ENCODE results near the gene CLCN5.

The CLCN5 gene

GRCh38 chrX:50097071-50097470 is 174.7 kb downstream of the CLCN5 start:
- no peak for DNase-seq

GRCh38 chrX:50098241-50098640 is 175.8 kb downstream of the CLCN5 start:
- DNase-seq, result no peak

GRCh38 chrX:50098749-50099148 is 176.4 kb downstream of the CLCN5 start:
- no peak for DNase-seq

GRCh38 chrX:50099331-50099730 is 176.9 kb downstream of the CLCN5 start:
- DNase-seq, result no peak

GRCh38 chrX:50100188-50100587 is 177.8 kb downstream of the CLCN5 start:
- no peak for DNase-seq

- no peak for DNase-seq
Measured at GRCh38 chrX:50103176-50103575, 180.8 kb downstream of the CLCN5 start.

- no peak for DNase-seq
Measured at GRCh38 chrX:50103866-50104566, 181.6 kb downstream of the CLCN5 start.

GRCh38 chrX:50106051-50106675 is 183.8 kb downstream of the CLCN5 start:
- DNase-seq, result no peak

GRCh38 chrX:50107470-50107869 is 185.1 kb downstream of the CLCN5 start:
- DNase-seq, result no peak

- DNase-seq, result no peak
Measured at GRCh38 chrX:50108264-50108663, 185.9 kb downstream of the CLCN5 start.

- no peak for DNase-seq
Measured at GRCh38 chrX:50111742-50112141, 189.3 kb downstream of the CLCN5 start.

GRCh38 chrX:50114113-50114512 is 191.7 kb downstream of the CLCN5 start:
- DNase-seq, result no peak

- no peak for DNase-seq
Measured at GRCh38 chrX:50115973-50116372, 193.6 kb downstream of the CLCN5 start.

GRCh38 chrX:50117476-50117875 is 195.1 kb downstream of the CLCN5 start:
- DNase-seq, result no peak

- DNase-seq, result no peak
Measured at GRCh38 chrX:50125480-50125879, 203.1 kb downstream of the CLCN5 start.

- DNase-seq, result no peak
Measured at GRCh38 chrX:50147972-50148371, 225.6 kb downstream of the CLCN5 start.
